ENCODE results near the gene MINDY4.
A peak's percentile ranks its signal among the peaks of the same experiment; 100 is the strongest.

Gene MINDY4

DNA sequence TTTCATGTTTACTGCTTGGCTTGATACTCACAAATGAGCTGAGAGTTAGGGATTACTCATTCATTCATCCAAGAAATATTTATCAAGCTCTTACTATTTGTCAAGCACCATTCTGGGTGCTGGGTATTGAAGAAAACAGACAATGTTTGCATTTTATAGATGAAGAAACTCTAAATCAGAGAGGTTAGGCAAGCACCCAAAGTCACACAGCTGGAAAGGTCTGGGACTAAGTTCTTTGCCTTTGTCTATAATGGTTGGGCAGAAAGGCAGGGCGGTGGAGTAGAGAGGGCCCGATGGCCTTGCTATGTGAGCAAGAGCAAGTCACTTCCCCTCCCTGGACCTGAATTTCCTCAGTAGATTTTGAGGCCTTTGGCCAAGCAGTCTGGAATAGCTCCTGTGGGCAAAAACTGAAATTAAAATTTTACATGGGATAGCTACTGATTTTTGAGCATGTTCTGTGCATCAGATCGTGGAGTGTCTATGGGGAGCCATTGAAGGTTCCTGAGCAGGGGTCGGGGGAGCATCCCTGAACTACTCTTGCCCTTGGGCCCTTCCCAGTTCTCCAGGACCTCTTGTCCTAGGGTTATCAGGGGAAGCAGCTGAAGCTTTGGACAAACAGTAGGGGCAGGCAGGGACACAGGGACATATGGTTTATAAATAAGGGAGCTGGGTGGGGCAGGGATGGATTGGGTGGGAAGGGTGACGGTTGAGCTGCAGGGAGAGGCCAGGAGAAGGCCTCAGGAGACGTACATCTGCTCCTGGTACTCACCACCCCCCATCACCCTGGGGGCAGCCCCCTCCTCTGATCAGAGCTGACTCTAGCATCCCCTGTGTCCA is 163.7 kb downstream of the MINDY4 start:
- DNase-seq, result no peak

DNA sequence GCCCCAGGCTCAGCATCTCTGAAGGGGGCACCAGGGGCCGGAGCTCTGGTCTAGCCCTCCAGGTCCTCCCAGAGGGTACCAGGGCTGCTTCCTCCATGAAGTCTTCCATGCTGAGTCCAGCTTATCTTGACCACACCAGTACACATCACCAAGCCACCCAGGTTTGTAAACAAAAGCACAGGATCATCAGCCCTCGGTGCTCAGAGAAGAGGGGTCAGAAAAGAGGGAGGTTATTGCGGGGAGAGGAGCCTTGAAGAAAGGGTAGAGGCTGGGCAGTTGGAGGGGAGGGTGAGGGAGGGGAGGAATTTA is 164.3 kb downstream of the MINDY4 start:
- no peak for DNase-seq

DNA sequence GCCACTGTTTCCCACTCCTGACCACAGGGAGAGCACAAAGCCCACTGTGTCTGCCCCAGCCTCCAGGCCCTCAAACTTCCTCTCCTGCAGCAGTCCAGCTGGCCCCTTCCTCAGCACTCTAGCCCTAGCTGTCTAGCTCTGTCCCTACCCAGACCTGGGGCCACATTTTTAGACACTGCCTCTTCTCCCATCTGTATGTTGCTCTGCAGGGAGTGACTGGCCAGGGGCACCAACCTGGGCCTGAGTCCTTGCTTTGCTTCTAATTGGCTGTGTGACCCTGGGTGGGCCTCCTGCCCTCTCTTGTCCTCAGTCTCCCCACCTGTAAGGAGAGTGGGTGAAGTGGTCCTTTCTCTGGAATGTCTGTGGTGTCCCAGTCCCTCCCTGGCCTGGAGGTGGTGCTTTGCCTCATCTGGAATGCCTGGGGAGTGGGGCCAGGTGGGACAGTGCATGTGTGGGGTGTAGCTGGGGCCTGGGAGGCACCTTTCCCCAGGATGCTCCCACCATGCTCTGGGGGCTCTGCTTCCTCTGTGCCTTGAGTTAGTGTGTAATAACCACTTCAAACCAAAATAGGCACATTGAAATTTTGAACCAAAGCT is 165.5 kb downstream of the MINDY4 start:
- no peak for DNase-seq

DNA sequence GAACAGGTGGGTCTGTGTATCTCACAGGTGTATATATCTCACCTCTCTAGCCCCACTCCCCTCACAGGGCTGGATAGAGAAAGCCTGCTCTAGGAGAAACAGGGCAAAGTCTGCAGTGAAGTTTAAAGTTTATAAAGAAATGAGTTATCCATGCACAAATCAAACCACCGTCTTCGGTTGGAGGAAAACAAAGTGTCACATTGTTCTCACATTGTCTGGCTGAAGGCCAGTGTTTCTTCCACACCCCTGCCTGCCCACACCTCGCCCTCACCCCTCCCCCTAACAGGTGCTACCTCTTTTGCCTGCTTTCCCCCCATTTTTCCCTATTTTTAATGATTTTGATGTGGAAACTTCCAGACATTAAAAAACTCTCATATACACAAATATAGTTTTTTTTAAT is 166.2 kb downstream of the MINDY4 start:
- no peak for DNase-seq

DNA sequence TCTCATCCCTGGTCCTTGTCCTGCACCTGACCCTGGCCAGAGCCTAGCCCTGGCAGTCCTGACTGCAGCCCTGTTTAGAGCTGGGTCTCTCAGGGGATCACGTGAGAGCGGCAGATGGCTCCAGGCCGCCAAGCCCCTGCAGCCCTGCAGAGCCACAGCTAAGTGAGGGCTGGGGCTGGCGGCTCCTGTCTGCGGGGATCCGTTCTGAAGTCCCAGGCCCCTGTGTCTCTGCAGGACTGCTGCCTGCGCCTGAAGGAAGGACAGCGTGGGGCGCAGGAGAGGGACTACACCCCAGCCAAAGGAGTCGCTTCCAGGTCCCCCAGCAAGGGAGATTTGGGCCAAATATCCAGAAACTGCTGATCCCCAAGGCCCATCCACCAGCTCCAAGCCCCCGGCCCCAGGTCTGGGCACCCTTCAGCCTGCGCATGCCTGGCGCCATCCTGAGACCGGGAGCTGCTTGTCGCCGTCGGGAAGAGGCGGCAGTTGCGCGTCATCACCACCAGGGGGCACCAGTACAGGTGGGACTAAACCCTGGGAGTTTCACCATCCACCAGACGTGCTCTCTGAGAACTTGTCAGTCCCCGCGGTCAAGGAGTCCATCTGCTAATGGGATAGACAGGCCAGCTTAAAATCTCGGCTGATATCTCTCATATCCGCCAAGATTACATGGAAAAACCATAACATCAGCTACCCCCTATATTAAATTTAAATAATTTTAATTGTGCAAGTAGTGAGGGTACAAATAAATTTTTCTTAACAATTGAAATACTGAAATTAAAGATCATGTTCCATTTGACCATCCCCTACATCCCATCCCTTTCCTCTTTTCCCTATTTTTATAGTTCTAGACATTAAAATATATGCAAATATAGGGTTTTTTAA is 167.5 kb downstream of the MINDY4 start:
- peak; percentile 88 for DNase-seq

DNA sequence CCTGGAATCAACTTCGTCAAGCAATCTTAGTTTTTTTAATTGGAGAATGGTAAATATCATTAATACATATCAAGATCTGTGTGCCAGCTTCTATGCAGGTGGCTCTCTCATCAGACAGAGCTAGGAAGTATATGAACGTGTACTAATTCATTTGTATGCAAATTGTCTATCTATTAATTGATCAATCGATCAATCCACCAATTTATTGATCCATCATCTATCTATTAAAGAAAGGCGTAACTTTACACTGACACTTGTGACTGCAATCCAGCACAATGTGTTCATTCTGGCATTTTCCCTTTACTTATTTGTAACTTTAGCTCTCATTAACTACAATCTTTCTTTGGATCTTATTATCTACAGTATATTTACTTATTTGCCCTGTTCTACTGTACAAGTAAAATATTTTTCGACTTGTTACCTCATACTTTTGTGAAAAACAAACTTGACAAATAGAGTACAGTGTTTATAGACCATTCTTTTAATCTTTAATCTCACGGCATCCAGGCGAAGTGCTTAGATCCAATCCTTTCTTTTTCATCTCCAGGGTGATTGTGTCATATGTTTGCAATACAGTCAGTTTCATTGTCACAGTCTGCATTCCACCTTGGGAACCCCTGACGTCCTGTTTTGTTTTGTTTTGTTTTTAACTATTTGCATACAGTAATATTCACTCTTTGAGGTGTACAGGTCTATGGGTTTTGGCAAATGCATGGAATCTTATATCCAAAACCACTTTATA is 170.5 kb downstream of the MINDY4 start:
- DNase-seq, result no peak

Data from NCI-H1694 (cell line).